ENCODE data around the gene GRK3. TPM values are rescaled to one million over a fixed set of nuclear protein-coding genes. Genes with fewer than 3 reads are reported as not detected.
"Not testable (repeated sequence)": the region's sequence is repeated elsewhere in the genome, so short reads cannot be mapped to it uniquely, and the experiment has no call there.

GRK3 gene
- total RNA-seq, 6 experiments from 2014 or later = 1.1 to 4.9 (median 3.6) TPM

DNA sequence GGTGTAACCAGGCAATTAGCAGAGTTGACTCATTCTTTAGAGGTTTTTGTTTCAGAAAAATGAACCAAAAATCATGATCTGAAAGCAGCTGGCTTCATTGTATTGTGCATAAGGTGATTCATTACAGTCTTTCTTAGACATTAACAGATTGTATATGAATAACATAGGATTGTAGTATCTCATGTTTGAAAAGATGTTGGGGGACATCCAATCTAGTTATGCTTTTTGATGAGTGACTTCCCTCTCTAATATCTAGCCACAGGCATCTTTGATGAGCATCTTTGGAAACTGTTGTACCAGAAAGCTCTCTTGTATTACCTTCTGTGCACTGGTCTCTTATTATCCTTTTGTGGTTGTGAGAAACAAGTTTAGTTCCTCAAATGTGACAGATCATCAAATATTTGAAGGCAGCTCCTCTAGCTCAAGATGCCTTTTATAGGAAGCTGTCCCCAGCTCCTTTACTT is 8.3 kb downstream of the GRK3 start:
- no peak for ATAC-seq
- peaks cover 0 to 2% of the 10 kb centered on the region in 2 donors for H3K27me3 ChIP-seq
- no peak for TF ChIP-seq POLR2A (IDR thresholded peaks at IDR 0.05)
- TF ChIP-seq, protein P1, sequence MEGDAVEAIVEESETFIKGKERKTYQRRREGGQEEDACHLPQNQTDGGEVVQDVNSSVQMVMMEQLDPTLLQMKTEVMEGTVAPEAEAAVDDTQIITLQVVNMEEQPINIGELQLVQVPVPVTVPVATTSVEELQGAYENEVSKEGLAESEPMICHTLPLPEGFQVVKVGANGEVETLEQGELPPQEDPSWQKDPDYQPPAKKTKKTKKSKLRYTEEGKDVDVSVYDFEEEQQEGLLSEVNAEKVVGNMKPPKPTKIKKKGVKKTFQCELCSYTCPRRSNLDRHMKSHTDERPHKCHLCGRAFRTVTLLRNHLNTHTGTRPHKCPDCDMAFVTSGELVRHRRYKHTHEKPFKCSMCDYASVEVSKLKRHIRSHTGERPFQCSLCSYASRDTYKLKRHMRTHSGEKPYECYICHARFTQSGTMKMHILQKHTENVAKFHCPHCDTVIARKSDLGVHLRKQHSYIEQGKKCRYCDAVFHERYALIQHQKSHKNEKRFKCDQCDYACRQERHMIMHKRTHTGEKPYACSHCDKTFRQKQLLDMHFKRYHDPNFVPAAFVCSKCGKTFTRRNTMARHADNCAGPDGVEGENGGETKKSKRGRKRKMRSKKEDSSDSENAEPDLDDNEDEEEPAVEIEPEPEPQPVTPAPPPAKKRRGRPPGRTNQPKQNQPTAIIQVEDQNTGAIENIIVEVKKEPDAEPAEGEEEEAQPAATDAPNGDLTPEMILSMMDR (IDR thresholded peaks at IDR 0.05) = no peak
- no peak overlapping the region for H3K4me3 ChIP-seq
- intact Hi-C loops (cut with DNase I) = no loop called here
- no peak overlapping the region for H3K27ac ChIP-seq
- H3K4me1 ChIP-seq = no peaks in the 10 kb centered on the region
- no peaks in the 10 kb centered on the region for H3K36me3 ChIP-seq
- H3K9me3 ChIP-seq = no peaks in the 10 kb centered on the region
- no peak for DNase-seq

DNA sequence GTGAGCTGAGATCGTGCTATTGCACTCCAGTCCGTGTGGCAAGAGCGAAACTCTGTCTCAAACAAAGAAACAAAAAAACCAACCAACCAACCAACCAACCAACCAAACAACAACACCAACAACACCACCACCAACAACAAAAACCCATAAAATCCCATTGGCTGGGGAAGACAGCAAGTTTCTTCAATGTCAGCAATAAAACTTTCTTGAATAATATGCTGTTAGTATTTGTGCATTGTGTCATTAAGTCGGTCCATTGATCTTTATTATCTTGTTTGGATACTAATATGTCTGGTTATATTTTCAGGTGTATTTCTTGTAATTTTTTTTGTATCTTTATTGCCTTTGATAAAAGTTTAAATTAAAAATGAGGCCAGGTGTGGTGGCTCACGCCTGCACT is 9.4 kb downstream of the GRK3 start:
- Histone ChIP-seq H3K4me3 (no peak overlapping the region), H3K4me1 (no peaks in the 10 kb centered on the region), H3K36me3 (no peaks in the 10 kb centered on the region), H3K9me3 (no peaks in the 10 kb centered on the region), H3K27me3 (peaks cover 0 to 2% of the 10 kb centered on the region in 2 donors), H3K27ac (no peak overlapping the region)
- intact Hi-C loops (cut with DNase I) = no loop called here
- WGBS (ENCODE audit: insufficient coverage, low coverage, low lambda C conversion rate, missing lambda C conversion rate) = 80% methylated on average over 5 of the region's 5 CpGs
- TF ChIP-seq, protein P1 (IDR thresholded peaks at IDR 0.05) = no peak
- TF ChIP-seq POLR2A (IDR thresholded peaks at IDR 0.05) = no peak
- DNase-seq (no peak), ATAC-seq (no peak)

DNA sequence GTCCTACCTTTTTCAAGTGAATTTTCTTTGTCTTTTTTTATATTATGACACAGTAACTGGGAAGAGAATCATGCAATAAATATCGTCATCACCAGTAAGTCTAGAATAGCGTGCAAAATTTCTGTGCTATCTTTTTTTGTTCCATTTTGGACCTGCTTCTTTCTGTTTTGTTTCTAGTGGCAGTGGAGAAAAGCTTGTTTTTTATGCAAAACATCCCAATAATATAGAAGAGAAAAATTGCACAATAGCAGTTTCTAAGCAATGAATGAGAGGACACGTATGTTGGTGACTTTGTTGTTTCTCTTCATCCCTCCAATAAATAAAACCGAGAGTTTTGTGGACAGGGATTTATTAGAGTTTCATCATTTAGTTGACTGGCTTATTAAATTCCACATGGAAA is 10.3 kb downstream of the GRK3 start:
- Histone ChIP-seq H3K9me3 (no peaks in the 10 kb centered on the region), H3K36me3 (no peaks in the 10 kb centered on the region), H3K27ac (no peak overlapping the region), H3K27me3 (peaks cover 0 to 2% of the 10 kb centered on the region in 2 donors), H3K4me3 (no peak overlapping the region), H3K4me1 (no peaks in the 10 kb centered on the region)
- 64% methylated on average over 4 of the region's 4 CpGs for WGBS (ENCODE audit: insufficient coverage, low coverage, low lambda C conversion rate, missing lambda C conversion rate)
- intact Hi-C loops (cut with DNase I) = no loop called here
- DNase-seq (no peak), ATAC-seq (no peak)
- TF ChIP-seq, protein P1 (IDR thresholded peaks at IDR 0.05) = no peak
- TF ChIP-seq POLR2A (IDR thresholded peaks at IDR 0.05) = no peak

DNA sequence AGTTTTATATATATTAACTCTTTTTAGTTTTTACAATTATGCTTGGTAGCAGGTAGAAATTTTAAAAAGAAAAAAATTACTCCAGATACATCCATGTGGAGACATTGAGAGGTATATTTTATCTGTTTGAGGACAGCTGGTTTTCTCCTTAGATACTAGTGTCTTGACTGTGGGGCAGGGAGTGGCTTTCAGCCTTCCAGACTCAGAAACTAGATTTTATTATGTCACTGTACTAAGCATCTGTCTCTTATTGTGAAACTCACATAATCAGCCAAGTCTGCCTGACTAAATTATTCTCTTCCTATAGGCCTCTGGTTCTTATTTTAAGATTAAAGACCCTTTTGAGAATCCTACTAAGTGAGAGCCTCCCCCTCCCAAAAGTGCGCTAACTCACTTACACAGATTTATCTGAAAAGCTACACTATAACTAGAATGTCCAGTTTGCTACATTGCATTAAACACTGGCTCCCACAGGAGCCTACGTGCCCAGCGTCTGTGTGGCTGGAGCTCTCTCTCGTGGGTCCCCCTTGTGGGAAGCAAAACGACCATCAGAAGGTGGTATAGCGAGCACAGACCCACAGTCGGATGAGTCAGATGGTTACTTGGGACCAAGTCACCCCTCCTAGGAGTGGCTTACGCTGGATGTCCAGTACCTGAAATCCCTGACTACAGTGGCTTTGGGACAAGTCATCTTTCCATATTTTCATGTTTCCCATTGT is 11.4 kb downstream of the GRK3 start:
- 100% methylated on average over 1 of the region's 8 CpGs for WGBS (ENCODE audit: insufficient coverage, low coverage, low lambda C conversion rate, missing lambda C conversion rate)
- H3K4me3 ChIP-seq; H3K27me3 ChIP-seq; intact Hi-C loops (cut with DNase I); DNase-seq; H3K4me1 ChIP-seq; ATAC-seq; H3K27ac ChIP-seq; H3K9me3 ChIP-seq; H3K36me3 ChIP-seq: not testable (repeated sequence)

DNA sequence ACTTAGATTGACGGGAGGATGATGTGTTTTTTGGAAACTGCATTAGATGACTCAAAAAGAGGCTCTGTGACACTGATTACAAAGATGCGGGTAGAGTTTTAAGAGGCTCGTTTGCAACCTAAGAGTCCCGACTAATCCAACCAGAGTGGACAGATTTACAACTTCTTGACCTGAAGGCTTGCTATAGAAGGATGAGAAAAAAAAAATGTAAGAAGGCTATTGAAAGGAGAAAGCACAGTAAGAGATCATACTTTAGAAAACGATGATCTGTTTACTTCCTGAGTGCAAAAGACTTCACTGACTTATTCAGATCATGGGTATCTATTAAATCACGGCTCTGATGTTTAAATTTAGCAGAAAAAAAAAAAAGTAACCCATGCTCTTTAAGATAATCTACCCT is 17.0 kb downstream of the GRK3 start:
- H3K36me3 ChIP-seq; H3K4me3 ChIP-seq; intact Hi-C loops (cut with DNase I); H3K4me1 ChIP-seq; DNase-seq; H3K27ac ChIP-seq; ATAC-seq; H3K9me3 ChIP-seq; H3K27me3 ChIP-seq: not testable (repeated sequence)
- 52% methylated on average over 3 of the region's 6 CpGs for WGBS (ENCODE audit: insufficient coverage, low coverage, low lambda C conversion rate, missing lambda C conversion rate)
